SK-N-MC (cell line): ENCODE results near the gene PTPN14.

Experiments
- EZH2 ChIP-seq: fragments of 200-600 bp; sonication (generic); IDR thresholded peaks from one replicate; pipeline ENCODE4 v1.6.1; 2017; ENCODE audit warnings: antibody characterized with exemption
- FOXP2 ChIP-seq: optimal IDR thresholded peaks from 2 replicates; pipeline ENCODE3; 2011; ENCODE audit warnings: mild to moderate bottlenecking, moderate library complexity; ENCODE audit not compliant: insufficient read depth; ENCODE audit errors: extremely low read length, control extremely low read depth

DNA sequence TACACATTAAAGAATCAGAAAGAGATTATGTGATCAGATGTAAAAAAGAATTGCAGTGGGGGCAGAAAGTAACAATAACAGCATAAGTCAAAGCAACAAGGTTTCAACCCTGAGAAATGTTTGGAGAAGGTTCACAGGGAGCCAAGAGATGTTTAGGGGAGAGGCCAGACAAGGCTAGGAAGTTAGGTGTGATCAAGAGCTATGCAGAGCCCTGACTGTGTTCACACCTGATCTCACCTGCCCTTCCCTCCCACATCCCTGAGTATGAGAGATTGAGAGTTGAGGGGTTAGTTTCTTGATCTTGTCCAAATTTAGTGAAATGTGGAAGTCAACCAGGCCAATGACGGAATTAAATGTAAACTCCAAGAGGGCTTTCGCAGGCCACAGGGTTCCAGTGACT, 10.2 kb downstream of the PTPN14 start:
- TF ChIP-seq EZH2 = no peak
- no peak for TF ChIP-seq FOXP2
